HG02763 (cell line): ENCODE data around the gene ACSBG1.
"Not testable (repeated sequence)": the region's sequence is repeated elsewhere in the genome, so short reads cannot be mapped to it uniquely, and the experiment has no call there.

Experiments
- ATAC-seq: cut with Tn5 transposase; IDR thresholded peaks from one replicate; pipeline ENCODE4 v1.9.1; 2021; ENCODE audit warnings: mild to moderate bottlenecking, moderate library complexity; ENCODE audit not compliant: unreplicated experiment

ACSBG1 gene

DNA sequence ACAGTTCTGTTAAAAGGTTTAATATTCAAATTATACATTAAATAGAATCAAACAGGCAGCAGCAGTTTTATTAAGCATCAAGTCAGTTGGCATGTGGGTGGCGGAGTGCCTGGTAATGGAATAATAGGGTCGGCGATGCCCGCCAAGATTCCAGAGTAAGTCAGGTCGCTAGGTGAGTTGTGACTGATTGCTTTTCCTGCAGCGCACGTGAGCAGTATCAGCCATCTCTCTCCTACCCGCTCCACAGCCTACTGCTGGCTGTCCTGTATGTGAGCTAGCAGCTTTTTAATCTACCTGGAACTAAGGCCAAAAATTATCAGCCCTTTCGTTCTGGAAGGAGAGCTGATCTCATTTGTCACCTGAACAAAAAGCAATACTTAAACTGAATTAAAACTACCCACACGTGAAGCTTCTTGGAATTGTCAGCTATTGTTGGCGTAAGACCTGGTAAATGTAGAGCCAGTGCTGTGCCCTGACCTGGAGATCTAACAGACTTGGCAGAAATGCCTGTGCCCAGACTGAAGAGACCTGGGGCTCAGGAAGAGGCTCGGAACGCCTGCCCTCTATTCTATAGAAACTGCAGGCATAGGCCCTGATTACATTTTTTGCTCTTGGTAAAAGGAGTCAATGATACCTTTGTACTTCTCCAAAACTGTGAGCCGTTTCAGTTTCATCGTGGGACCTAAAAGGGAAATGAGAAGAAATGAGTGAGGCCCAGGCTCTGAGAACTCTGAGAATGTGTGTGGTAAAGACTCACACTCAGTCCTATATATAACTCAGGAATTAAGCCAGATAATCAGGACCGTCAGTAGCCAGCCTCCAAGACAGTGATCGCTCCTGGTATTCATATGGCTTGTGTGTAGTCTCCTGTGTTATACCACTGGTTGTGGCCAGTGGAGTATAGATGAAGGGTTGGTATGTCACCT, 63.3 kb downstream of the ACSBG1 start:
- no peak for ATAC-seq

DNA sequence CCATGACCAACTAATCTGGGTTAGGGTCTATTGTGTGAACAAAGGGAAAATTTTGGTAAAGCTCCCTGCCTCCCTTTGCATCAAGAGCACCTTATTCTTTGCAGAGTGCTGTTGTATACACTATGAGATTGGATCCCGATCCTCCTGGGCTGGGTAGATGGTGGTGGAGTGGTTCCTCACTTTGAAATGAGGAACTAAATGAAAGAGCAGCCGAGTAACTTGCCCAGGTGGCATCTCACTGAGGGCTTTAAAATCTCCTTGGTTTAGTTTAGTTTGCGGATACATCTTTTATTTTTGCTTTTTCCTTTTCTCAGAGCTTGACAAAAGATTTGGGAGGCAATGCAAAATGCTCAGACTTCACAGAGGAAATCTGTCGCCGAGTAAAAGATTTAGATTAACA, 65.8 kb downstream of the ACSBG1 start:
- no peak for ATAC-seq

GRCh38 chr15:78167227-78167888, 67.0 kb downstream of the ACSBG1 start:
- ATAC-seq = peak; percentile 56

- ATAC-seq = no peak
Measured at GRCh38 chr15:78164010-78164409, 70.4 kb downstream of the ACSBG1 start.

GRCh38 chr15:78162038-78162437, 72.3 kb downstream of the ACSBG1 start:
- ATAC-seq = no peak

DNA sequence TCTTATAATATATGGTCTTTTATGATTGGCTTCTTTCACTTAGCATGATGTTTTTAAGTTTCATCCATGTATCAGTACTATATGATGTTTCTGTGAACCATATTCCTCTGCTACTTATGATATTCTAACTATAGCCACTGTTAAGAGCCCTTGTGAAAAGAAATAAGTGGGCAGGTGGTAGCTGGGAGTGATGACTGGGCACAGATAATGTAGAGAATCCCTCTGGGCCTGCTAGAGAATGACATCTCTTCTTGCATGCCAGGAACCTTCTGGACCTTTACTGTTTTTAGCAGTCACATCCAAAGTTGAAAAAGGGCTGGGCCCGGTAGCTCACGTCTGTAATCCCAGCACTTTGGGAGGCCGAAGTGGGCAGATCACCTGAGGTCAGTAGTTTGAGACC, 75.0 kb downstream of the ACSBG1 start:
- no peak for ATAC-seq

DNA sequence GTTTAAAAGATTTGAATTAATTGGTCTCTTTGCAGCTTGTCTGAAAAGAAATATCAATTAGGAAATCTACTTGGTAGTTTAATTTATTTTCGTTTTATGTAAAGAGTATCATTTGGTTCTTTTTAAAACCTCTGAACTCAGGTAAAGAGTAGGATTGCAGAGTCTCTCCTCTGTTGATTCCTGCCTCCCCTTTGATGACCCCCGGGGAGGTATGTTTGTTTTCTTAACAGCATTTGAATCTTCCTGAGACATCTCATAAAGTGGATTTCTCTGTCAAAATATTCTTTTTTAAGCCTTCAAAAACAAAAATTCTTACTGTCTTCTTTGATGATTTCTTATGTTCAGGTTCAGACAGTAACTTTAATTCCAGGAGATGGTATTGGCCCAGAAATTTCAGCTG, 77.2 kb downstream of the ACSBG1 start:
- ATAC-seq = no peak

GRCh38 chr15:78156653-78157052, 77.7 kb downstream of the ACSBG1 start:
- ATAC-seq = no peak

GRCh38 chr15:78155355-78155939, 78.9 kb downstream of the ACSBG1 start:
- ATAC-seq = no peak

DNA sequence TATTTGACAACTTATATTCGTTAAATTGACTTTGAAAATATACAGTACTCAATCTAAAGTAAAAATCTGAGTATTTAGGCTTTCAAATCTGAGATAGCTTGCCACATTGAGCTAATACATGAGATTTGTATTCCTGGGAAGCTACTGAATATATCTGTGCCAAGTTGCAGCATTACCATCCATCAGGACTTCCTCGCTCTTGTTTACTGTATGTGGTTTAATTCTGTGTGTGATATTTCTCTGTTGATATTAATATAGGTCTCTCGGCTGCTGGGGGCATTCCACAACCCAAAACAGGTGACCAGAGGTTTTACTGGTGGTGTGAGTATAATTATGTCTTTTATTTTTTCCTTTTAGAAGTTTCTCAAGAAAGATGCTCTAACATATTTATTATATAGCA, 79.4 kb downstream of the ACSBG1 start:
- ATAC-seq = no peak

DNA sequence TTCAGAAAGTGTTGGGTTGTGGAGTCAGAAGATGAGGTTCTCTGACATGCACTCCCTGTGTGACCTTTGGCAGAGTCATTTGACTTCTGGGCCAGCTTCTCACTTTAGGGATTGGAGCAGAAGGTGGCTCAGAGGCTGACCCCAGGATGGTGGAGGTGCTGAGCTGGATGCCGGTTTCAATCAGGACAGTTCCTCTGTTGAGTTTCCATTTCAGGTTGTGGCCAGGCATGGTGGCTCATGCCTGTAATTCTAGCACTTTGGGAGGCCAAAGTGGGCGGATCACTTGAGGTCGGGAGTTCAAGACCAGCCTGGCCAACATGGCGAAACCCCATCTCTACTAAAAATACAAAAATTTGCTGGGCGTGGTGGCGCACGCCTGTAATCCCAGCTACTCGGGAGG, 83.3 kb downstream of the ACSBG1 start:
- not testable (repeated sequence) for ATAC-seq

DNA sequence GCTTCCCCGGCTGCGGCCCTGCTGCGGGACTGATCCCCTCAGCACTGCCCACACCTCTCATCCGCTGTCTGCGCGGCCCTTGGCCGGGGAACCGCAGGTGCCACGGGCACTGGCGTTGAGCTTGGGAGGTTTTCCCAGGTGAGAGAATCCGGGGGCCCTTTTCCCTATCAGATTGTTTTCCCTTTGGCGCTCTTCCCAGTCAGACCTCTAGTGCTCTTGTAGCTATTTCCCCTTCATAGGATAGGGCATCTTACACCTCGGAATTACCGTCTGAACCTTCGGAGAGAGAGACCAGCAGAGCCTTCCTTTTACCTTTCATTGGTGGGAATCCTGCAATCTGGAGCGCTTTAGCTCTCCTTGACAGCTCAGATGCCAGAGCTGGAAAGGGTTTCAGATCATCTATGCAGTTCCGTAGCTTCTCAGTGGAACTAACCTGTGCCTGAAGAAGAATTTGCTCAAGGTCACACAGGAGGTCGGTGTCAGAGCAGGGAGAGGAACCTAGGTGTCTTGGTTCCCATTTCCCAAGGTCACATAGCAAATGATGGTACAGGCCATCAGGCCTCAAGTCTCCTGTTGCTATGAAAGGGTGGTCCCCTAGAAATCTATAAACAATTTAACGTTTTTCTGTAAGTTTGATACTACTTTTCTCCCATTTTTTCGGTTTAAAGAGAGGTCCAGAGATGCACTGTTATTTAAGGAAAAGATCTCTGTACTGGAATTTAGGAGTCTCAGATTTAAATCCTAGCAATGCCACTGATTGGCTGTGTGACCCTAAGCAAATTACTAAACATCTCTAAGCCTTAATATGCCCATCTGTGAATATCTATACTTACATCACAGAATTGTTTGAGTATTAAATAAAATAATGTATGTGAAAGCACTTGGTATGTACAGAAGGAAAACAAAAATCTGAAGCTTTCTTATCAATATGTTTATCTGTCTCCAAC, 84.3 kb downstream of the ACSBG1 start:
- ATAC-seq = no peak

DNA sequence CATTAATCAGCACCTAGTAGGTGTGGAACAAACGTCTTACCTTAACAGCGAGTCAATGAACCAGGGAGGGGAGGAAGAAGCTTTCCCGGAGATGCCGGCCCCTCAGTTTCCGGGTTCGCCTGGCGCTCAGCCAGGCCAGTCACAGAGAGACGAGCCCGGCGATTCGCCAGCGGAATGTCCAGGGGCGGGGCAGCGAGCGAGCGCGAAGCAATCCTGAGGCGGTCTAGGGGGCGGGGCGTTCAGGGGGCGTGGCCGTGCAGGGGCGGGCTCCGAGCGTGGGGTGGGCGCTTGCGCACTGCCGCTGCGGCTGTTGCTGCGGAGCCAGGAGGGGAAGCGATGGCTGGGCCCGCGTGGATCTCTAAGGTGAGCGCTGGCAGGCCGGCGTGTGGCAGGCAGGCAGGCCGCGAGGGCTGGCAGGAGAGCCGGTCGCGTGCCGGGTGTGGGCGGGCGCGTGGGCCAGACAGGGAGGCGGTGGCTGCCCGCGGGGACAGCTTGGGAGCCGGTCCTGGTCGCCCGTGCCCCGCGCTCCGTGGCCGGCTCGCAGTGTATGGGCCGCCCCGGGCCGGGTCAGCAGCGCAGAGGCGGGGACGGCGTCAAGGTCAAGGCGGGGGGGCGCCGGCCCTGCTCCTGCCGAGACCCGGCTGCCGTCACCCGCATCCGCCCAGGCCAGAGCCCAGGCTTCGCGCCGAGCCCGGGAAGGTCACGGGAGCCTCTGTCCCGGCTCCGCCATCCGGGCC, 85.1 kb downstream of the ACSBG1 start, which contains the start of gene IDH3A:
IDH3A (plus strand) TSS at position 295 of the 737 bp plus-strand sequence; CDS start at position 337, 42 bp downstream.
- ATAC-seq = peak; percentile 85

DNA sequence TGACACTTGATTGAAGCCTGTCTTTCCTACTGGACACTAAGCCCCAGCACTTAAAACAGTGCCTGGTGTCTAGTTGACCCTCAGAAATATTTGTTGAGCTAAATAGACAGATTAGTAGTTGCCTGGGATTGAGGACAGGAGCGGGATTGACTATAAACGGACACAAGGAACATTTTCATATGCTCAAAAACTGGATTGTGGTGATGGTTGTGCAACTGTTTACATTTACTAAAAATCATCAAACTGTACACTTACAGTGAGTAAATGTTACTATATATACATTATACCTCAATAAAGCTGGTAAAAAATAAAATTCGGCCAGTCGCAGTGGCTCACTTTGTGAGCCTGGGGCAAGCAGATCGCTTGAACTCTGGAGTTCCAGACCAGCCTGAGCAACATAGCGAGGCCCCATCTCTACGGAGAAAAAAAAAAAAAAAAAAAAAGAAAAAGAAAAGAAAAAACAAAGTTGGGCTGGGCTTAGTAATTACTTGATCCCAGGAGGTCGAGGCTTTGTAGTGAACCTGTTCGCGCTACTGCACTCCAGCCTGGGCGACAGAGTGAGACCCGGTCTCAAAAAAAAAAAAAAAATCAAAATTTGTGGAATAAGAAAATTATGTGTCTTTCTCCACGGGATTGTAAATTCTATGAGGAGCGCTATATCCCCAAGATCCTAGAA, 85.8 kb downstream of the ACSBG1 start:
- ATAC-seq = no peak

- ATAC-seq = no peak
Measured at GRCh38 chr15:78147566-78147965, 86.8 kb downstream of the ACSBG1 start.

DNA sequence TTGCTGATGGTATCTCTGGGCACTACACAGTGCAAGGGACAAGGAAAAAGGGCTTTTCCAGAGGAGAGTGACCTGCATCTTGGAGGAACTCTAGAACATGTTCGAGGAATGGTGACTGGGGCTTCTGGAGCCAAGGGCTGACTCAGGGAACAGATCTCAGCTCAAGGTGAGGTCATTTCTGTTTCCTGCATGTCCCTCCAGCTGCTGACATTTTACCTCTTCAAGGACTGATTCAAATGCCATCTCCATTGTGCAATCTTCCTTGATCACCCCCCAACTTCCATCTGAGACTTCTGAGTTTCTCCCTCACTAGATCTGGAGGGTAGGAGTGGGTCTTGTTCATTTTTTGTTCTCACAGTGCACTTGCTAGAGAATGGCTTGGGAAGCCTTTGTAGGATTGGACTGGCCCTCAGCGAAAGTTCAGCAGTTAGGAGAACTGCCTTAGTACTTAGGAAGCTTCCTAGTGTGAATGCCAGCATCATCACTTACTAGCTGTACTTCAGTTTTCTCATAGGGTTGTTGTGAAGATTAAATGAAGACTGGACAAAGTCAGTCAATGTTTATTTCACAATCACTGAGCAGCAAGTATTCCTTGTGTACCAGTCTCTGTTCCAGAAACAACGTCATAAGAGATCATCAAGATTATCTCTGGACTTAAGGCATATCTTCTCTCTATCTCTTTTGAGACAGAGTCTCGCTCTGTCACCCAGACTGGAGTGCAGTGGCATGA, 87.8 kb downstream of the ACSBG1 start:
- no peak for ATAC-seq

- ATAC-seq = no peak
Measured at GRCh38 chr15:78142332-78142731, 92.0 kb downstream of the ACSBG1 start.

DNA sequence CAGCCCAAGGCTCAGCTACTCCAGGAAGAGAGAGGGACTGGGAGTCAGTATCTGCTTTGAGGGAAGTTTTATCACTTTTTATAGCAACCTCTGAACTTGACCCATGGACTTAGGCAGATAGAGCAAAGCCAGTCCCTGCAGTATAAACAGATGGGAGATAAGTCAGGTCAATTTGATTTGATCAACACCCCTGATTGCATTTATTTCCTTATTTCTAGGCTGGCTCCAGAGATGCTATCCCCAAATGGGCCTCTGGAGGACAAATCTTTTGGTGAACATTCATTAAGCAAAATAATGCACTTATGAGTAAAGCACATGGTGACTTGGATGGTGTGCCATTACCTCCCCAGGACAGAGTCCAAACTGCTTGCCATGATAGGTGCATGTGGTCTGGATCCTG, 94.1 kb downstream of the ACSBG1 start:
- ATAC-seq = no peak

DNA sequence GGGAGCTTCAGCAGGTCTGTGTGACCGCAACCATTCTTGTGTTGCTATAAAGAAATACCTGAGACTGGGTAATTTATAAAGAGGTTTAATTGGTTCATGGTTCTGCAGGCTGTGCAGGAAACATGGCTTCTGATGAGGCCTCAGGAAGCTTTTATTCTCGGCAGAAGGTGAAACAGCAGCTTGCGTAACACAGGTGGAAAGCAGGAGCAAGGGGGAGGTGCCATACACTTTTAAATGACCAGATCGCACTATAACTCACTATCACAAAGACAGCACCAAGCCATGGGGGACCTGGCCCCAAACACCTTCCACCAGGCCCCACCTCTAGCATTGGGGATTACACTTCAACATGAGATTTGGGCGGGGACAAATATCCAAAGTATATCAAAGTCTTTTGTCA, 94.8 kb downstream of the ACSBG1 start:
- ATAC-seq = no peak
